Measurements from ENCODE around the gene CD180.

The CD180 gene

GRCh38 chr5:67135381-67135984, 61.1 kb downstream of the CD180 start:
- TF ChIP-seq POLR2AphosphoS5 (IDR thresholded peaks at IDR 0.05; ENCODE audit: low read depth, low read length) (no peak), REST (IDR thresholded peaks at IDR 0.05; ENCODE audit: insufficient read depth in 1 of 2, low read depth in 2 of 2, low read length in 2 of 2) (no peak), FOXP2 (optimal IDR thresholded peaks at IDR 0.05; ENCODE audit: borderline replicate concordance, extremely low read depth, extremely low read length, insufficient read depth) (no peak), TAF1 (IDR thresholded peaks at IDR 0.05; ENCODE audit: borderline replicate concordance, insufficient read depth, low read length) (no peak), SIN3A (IDR thresholded peaks at IDR 0.05; ENCODE audit: borderline replicate concordance, insufficient read depth, low read length) (no peak)

- no peak for TF ChIP-seq SIN3A (IDR thresholded peaks at IDR 0.05; ENCODE audit: borderline replicate concordance, insufficient read depth, low read length)
- TF ChIP-seq REST (IDR thresholded peaks at IDR 0.05; ENCODE audit: insufficient read depth in 1 of 2, low read depth in 2 of 2, low read length in 2 of 2): no peak
- no peak for TF ChIP-seq TAF1 (IDR thresholded peaks at IDR 0.05; ENCODE audit: borderline replicate concordance, insufficient read depth, low read length)
- TF ChIP-seq FOXP2 (optimal IDR thresholded peaks at IDR 0.05; ENCODE audit: borderline replicate concordance, extremely low read depth, extremely low read length, insufficient read depth): no peak
- TF ChIP-seq POLR2AphosphoS5 (IDR thresholded peaks at IDR 0.05; ENCODE audit: low read depth, low read length): no peak
Measured at GRCh38 chr5:67133776-67134175, 62.8 kb downstream of the CD180 start.

GRCh38 chr5:67133217-67133616, 63.4 kb downstream of the CD180 start:
- TF ChIP-seq REST (IDR thresholded peaks at IDR 0.05; ENCODE audit: insufficient read depth in 1 of 2, low read depth in 2 of 2, low read length in 2 of 2) (no peak), TAF1 (IDR thresholded peaks at IDR 0.05; ENCODE audit: borderline replicate concordance, insufficient read depth, low read length) (no peak), SIN3A (IDR thresholded peaks at IDR 0.05; ENCODE audit: borderline replicate concordance, insufficient read depth, low read length) (no peak), FOXP2 (optimal IDR thresholded peaks at IDR 0.05; ENCODE audit: borderline replicate concordance, extremely low read depth, extremely low read length, insufficient read depth) (no peak)

GRCh38 chr5:67129768-67130167, 66.8 kb downstream of the CD180 start:
- no peak for TF ChIP-seq POLR2AphosphoS5 (IDR thresholded peaks at IDR 0.05; ENCODE audit: low read depth, low read length)
- no peak for TF ChIP-seq TAF1 (IDR thresholded peaks at IDR 0.05; ENCODE audit: borderline replicate concordance, insufficient read depth, low read length)
- no peak for TF ChIP-seq REST (IDR thresholded peaks at IDR 0.05; ENCODE audit: insufficient read depth in 1 of 2, low read depth in 2 of 2, low read length in 2 of 2)
- TF ChIP-seq FOXP2 (optimal IDR thresholded peaks at IDR 0.05; ENCODE audit: borderline replicate concordance, extremely low read depth, extremely low read length, insufficient read depth): no peak
- no peak for TF ChIP-seq SIN3A (IDR thresholded peaks at IDR 0.05; ENCODE audit: borderline replicate concordance, insufficient read depth, low read length)
